C1 segment of cervical spinal cord (tissue), 14 donors: ENCODE data around the gene ZNF77.
"Not testable (repeated sequence)": the region's sequence is repeated elsewhere in the genome, so short reads cannot be mapped to it uniquely, and the experiment has no call there.

Experiments
- DNase-seq, 14 donors: peaks; one replicate each; lab custom pipeline; 2025; lab: John Stamatoyannopoulos, UW

ZNF77 gene

GRCh38 chr19:2917275-2918184, 27.2 kb downstream of the ZNF77 start:
- DNase-seq, result no peak

GRCh38 chr19:2912306-2912705, 32.5 kb downstream of the ZNF77 start:
- no peak for DNase-seq

- no peak for DNase-seq
Measured at GRCh38 chr19:2906631-2907195, 38.1 kb downstream of the ZNF77 start.

DNA sequence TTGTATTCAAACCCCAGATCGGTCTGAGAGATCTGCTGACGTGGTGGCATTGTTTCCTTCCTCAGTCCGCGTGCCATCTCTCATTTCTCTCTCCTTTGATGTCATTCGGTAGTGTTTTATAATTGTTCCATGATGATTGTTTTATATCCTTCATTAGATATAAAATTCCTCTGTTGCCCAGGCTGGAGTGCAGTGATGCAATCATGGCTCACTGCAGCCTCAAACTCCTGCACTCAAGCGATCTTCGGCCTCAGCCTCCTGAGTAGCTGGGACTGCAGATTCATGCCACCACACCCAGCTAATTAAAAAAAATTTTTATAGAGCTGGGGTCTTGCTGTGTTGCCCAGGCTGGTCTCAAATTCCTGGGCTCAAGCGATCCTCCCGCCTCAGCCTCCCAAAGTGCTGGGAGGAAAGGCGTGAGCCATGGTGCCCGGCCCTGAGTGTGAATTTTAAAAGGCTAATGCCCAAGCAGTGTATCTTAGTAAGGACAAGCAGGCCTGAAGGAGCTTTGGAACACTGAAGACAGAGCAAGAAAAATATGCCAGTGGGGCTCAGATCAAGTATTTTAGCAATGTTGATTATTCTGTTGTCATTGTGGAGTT, 38.8 kb downstream of the ZNF77 start:
- no peak for DNase-seq

DNA sequence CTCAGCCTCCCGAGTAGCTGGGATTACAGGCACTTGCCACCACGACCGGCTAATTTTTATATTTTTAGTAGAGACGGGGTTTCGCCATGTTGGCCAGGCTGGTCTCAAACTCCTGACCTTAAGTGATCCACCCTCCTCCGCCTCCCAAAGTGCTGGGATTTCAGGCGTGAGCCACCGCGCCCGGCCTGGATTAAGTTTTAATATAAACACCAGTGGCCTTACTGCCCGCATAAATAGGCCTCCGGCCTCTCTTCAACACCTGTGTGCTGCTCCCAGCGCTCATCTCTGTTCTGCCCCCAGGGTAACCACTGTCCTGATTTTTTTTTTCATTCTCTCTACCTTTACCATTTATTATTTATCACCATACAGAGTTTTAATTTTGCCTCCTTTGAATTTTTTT, 41.4 kb downstream of the ZNF77 start:
- DNase-seq, result not testable (repeated sequence)

DNA sequence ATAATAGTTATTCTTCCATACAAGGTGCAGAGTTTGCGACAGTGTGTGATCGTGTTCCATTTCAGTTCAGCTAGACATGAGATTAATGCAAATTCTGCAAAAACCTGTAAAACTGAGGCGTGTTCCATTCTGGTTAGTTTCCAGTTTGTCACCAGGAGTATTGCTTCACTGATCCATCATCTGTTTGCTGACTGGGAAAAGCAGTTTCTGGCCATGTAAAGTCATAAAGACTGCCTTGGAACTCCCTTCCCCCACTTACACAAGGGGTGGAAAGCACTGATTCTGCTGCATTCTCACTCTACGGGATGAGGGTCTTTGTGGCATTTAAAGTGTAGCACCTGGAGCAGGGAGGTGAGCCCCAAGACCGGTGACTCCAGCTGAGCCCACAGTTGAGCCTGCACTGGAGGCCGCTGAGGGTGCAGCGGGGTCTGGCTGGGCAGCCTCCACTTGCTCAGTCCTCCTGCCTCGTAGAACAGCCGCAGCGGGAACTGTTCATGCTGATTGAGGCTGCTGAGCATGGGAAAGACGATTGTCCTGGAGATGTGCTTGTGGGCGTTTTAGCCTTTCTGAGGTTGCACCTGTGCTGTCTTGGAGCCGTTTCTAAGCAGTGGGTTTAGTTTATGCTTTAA, 42.1 kb downstream of the ZNF77 start:
- DNase-seq, result no peak

DNA sequence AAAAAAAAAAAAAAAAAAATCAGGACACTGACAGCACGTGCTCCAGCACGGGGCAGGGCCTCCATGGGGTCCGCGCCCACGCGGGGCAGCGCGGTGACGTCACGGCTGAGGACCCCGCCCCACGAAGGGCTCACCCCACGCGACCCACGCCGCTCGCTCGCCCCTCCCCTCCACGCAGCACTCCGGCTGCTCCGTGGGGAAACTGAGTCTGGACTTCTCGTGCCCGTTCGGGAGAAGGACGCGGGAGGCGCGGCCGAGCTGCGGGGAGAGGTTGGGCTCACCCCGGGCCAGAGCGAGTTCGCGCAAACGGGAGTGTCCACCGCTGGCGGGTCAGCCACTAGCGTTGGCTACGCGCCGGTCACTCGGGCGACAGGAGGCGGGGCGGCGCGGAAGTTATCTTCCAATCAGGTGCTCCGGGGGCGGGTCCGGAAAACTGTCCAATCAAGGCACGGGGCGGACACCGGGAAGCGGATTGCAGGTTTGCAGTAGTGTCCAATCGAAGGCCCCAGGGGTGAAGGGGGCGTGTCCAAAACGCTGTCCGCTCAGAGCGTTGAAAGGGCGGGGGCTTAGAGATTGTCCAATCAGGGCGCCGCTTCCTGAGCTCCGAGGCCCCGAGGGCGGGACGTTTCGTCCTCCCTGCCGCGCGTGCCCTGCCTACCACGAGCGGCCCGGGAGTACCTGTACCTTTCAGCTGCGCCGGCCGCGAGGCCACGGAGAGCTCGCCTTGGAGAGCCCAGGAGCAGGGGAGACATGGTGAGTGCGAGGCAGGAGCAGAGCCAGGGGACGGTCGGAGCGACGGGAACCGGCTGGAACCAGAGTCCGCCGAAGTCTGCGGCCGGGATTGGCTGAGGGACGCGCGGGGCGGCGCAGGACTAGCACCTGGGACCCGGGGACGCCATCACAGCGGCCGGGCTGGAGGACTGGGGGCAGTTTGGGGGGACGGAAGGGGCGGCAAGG, 44.2 kb downstream of the ZNF77 start, which contains the start of gene ZNF57:
TSS of gene ZNF57 (plus strand) at position 633 of the 957 bp plus-strand sequence. CDS start at position 751, 118 bp downstream.
- DNase-seq, result peak; percentile 83 to 99 (median 98)

GRCh38 chr19:2896694-2897093, 48.1 kb downstream of the ZNF77 start:
- DNase-seq, result no peak

GRCh38 chr19:2890531-2890930, 54.2 kb downstream of the ZNF77 start:
- peak in 1 of 14 donors; percentile 62 for DNase-seq

DNA sequence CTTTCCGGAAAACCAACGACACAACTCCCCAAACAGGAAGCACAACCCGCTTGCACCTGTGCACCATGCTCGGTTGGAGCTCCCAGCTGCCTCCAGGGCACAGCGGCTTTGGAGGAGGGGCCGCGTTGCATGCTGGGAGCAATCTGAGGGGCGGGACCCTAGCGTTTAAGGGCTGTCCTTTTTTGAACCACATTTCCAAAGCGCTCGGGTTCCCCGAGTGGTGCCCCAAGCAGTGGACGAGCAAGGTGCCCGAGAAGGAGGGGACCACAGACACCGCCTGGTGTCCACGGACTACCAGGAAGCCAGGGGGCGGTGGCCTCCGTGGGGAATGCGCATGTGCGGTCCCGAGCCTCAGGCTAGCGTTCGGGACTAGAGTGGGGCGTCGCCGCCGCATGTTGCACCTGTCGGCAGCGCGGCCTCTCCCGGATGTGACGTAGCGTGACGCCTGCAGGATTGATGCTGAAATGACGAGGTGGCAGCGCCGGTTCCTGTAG, 56.0 kb downstream of the ZNF77 start:
- peak in 3 of 14 donors; percentile 27 to 48 (median 38) for DNase-seq

DNA sequence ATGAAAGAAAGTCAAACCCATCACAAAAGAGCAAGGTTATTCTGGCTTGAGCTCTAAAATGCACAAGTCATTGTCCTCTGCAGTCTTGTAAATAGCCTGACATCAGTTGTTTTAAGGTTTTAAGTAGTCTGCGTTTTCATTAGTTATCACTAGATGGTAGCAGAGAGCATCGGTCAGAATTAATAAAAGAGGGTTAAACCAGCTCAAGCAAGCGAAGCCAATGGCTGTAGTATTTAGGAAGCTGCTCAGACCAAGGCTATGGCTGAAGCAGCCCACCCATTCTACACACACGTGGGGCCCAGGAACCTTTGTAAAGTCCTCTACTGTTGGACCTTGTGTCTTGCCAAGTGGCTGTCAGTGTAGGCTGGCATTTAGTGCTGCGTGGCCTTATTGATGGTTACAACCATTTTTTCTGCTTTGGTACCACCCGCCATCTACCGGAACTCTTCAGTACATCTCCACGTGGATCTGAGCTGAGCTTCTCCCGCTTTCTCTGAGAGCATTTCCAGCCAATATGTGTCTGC, 57.3 kb downstream of the ZNF77 start:
- DNase-seq, result peak in 12 of 14 donors; percentile 5 to 76 (median 20)

GRCh38 chr19:2885736-2886135, 59.0 kb downstream of the ZNF77 start:
- DNase-seq, result no peak

DNA sequence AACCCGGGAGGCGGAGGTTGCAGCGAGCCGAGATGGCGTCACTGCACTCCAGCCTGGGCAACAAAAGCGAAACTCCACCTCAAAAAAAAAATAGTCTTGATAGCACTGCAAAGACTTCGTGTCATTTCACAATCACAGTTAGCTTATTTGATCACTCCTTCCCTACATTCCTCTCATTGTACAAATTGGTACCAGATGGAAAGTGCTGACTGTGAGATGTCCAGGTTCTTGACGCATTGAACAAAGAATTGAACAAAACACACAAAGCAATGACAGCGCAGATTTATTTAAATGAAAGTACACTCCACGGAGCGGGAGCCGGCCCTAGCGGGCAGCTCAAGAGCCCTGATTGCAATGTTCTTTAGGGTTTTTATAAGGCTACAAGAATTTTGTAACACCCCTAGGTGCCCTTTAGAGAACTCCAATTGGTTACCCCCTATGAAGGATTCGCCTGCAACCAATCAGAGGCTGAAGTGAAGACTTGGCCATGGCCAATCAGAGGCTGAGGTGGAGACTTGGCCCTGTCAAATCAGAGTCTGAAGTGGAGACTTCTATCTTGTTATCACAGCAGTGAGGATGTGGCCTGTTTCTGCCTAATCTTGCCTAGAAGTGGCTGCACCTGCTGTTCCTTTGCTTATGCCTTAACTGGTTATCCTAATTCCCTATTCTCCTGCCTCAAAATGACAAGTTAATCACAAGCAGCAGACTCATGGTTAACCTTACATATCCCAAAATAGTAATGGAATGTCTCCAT, 60.9 kb downstream of the ZNF77 start:
- DNase-seq, result no peak
